Endothelial cell of umbilical vein (primary cell): ENCODE measurements around the gene PTGES. TPM values are rescaled to one million over a fixed set of nuclear protein-coding genes. Genes with fewer than 3 reads are reported as not detected.

ENCODE experiments used
- BruUV-seq: library from RNA; stranded (reverse); fragments of 400-500 nt; replicated peaks from 2 replicates; lab custom pipeline; 2021; lab: Mats Ljungman, UMichigan
- CTCF ChIA-PET: fragments of 300-600, 350-600 bp; sonication (Branson Sonifier 250); formaldehyde crosslinking; loops from one replicate; lab custom pipeline; 2021; ENCODE audit warnings: antibody characterized with exemption, inconsistent platforms; lab: Charles Lee
- POLR2A ChIA-PET: fragments of 300-600, 350-600 bp; sonication (Branson Sonifier 250); formaldehyde crosslinking; loops from one replicate; lab custom pipeline; 2021; ENCODE audit warnings: antibody characterized with exemption, inconsistent platforms; lab: Charles Lee
- DNase-seq: peaks from one replicate; pipeline ENCODE4 v3.0.0-alpha.2; 2011; ENCODE audit warnings: low read depth, low spot score
- FAIRE-seq: peaks from 2 replicates; lab custom pipeline; 2011; peaks lifted over from hg19 to GRCh38; lab: Jason Lieb, UNC
- H2AFZ ChIP-seq: 2 replicates; pipeline ENCODE4 v1.6.0; 2012; ENCODE audit warnings: low read depth, low read length, control low read depth, inconsistent platforms
- H3K27ac ChIP-seq: 2 replicates; pipeline ENCODE4 v1.5.1; 2011; ENCODE audit warnings: low read depth, mild to moderate bottlenecking, control low read depth, low read length, moderate library complexity; ENCODE audit not compliant: insufficient read depth
- H3K27me3 ChIP-seq, 2 experiments: 2 replicates each; pipeline versions ENCODE4 v1.6.0 to v1.6.1; 2011; ENCODE audit warnings: low read length in 2 of 2, mixed read lengths in 1 of 2; ENCODE audit not compliant: control insufficient read depth in 2 of 2, insufficient read depth in 2 of 2
- H3K36me3 ChIP-seq, 2 experiments: 2 replicates in 1 of 2; 3 replicates in 1 of 2; pipeline ENCODE4 v1.5.1; 2011; ENCODE audit warnings: low read length in 2 of 2, mild to moderate bottlenecking in 1 of 2, moderate library complexity in 1 of 2; ENCODE audit not compliant: control insufficient read depth in 2 of 2, insufficient read depth in 2 of 2; ENCODE audit errors: extremely low read depth in 1 of 2
- H3K4me1 ChIP-seq: 3 replicates; pipeline ENCODE4 v1.5.1; 2011; ENCODE audit warnings: mild to moderate bottlenecking, low read length; ENCODE audit not compliant: control insufficient read depth, insufficient read depth; ENCODE audit errors: extremely low read depth
- H3K4me2 ChIP-seq: 2 replicates; pipeline ENCODE4 v1.6.1; 2011; ENCODE audit warnings: low read length, control low read depth, mixed read lengths; ENCODE audit not compliant: insufficient read depth
- H3K4me3 ChIP-seq, 3 experiments: fragments of 200-600 bp in 1 of 3; sonication (generic), shearing (Covaris generic) in 1 of 3; replicated peaks in 1 of 3; 2 replicates each; pipeline ENCODE4 v1.5.1; 2011 to 2016; ENCODE audit warnings: control low read depth in 3 of 3, low read length in 3 of 3, mild to moderate bottlenecking in 2 of 3, inconsistent platforms in 1 of 3, low read depth in 1 of 3, moderate library complexity in 1 of 3; ENCODE audit not compliant: insufficient read depth in 1 of 3
- H3K79me2 ChIP-seq: 2 replicates; pipeline ENCODE4 v1.6.0; 2012; ENCODE audit warnings: low read length, inconsistent platforms; ENCODE audit not compliant: control insufficient read depth, insufficient read depth
- H3K9ac ChIP-seq: replicated peaks from 2 replicates; pipeline ENCODE3; 2011; ENCODE audit warnings: low read length, control low read depth; ENCODE audit not compliant: insufficient read depth; ENCODE audit errors: extremely low read depth
- H3K9me1 ChIP-seq: replicated peaks from 3 replicates; pipeline ENCODE4 v1.6.0; 2011; ENCODE audit warnings: mild to moderate bottlenecking, low read length; ENCODE audit not compliant: control insufficient read depth, insufficient read depth; ENCODE audit errors: extremely low read depth
- H3K9me3 ChIP-seq: replicated peaks from 2 replicates; pipeline ENCODE4 v1.5.1; 2012; ENCODE audit warnings: low read length, inconsistent platforms; ENCODE audit not compliant: control insufficient read depth, insufficient read depth
- H4K20me1 ChIP-seq: replicated peaks from 2 replicates; pipeline ENCODE3; 2011; ENCODE audit warnings: mild to moderate bottlenecking, low read length; ENCODE audit not compliant: control insufficient read depth, insufficient read depth; ENCODE audit errors: extremely low read depth
- EZH2 ChIP-seq: IDR thresholded peaks from 2 replicates; pipeline ENCODE4 v1.6.1; 2012; ENCODE audit warnings: borderline replicate concordance, low read depth, mild to moderate bottlenecking, moderate library complexity, low read length, inconsistent platforms; ENCODE audit not compliant: severe bottlenecking
- FOS ChIP-seq: IDR thresholded peaks from 2 replicates; pipeline ENCODE4 v1.6.1; 2011; ENCODE audit warnings: mild to moderate bottlenecking, low read length, moderate library complexity, borderline replicate concordance; ENCODE audit not compliant: insufficient read depth
- JUN ChIP-seq: IDR thresholded peaks from 2 replicates; pipeline ENCODE4 v1.6.1; 2011; ENCODE audit warnings: borderline replicate concordance, low read depth; ENCODE audit not compliant: insufficient read length, insufficient read depth
- MAX ChIP-seq: IDR thresholded peaks from 2 replicates; pipeline ENCODE4 v1.6.1; 2011; ENCODE audit not compliant: insufficient read depth, insufficient read length
- POLR2AphosphoS5 ChIP-seq: IDR thresholded peaks from 2 replicates; pipeline ENCODE4 v1.6.1; 2012; ENCODE audit warnings: low read depth, mild to moderate bottlenecking, control low read depth, low read length, moderate library complexity; ENCODE audit not compliant: insufficient read depth
- dilution Hi-C: fragments of 300-500 bp; cut with MboI; formaldehyde crosslinking; loops from one replicate; pipeline ENCODE4 v1.15.0; 2019; ENCODE audit warnings: low sequenced_read_pairs; ENCODE audit not compliant: extremely low pct_ligation_motif_present
- intact Hi-C: fragments of 100-400 bp; cut with micrococcal nuclease; formaldehyde crosslinking; loops from one replicate; pipeline ENCODE4 v1.10.0; 2022
- polyA plus RNA-seq, 4 experiments: library from polyadenylated mRNA; depleted of rRNA in 3 of 4; stranded (reverse) in 3 of 4; unstranded in 1 of 4; fragments of >200 nt; gene quantifications; 2 replicates each; pipeline versions ENCODE4 v1.2.1 to v1.2.3, GENCODE V29; 2011 to 2012; ENCODE audit warnings: missing spikeins in 1 of 4
- total RNA-seq: library from RNA; stranded (reverse); gene quantifications from 2 replicates; pipeline ENCODE4 v1.2.3, GENCODE V29; 2021
- TF ChIP-seq, protein P1 (sequence below), 2 donors: IDR thresholded peaks; 1 replicate in 1 of 2; 2 replicates in 1 of 2; pipeline ENCODE4 v1.5.1; 2011; ENCODE audit warnings: low read length in 2 of 2, mild to moderate bottlenecking in 2 of 2, moderate library complexity in 2 of 2, control low read depth in 1 of 2, inconsistent platforms in 1 of 2, low read depth in 1 of 2; ENCODE audit not compliant: insufficient read depth in 1 of 2; ENCODE audit errors: extremely low read depth in 1 of 2

Gene PTGES
- total and polyA plus RNA-seq, 2 donors (not counting 3 experiments of a cell fraction or from before 2014, with no cell fraction given): not detected

- intact Hi-C loops (no loop called here), dilution Hi-C loops (no loop called here)
- Histone ChIP-seq H3K79me2 (no peaks in the 10 kb centered on the region), H3K4me2 (no peak overlapping the region), H3K9ac (no peak overlapping the region), H3K9me1 (no peaks in the 10 kb centered on the region), H3K4me3 (no peak overlapping the region), H3K36me3 (no peaks in the 10 kb centered on the region), H3K27me3 (peaks cover 2 to 5% of the 10 kb centered on the region in 2 experiments), H3K4me1 (no peaks in the 10 kb centered on the region), H2AFZ (no peak overlapping the region), H4K20me1 (no peaks in the 10 kb centered on the region), H3K9me3 (no peaks in the 10 kb centered on the region), H3K27ac (no peak overlapping the region)
- ChIA-PET CTCF (interaction anchor here (1.0 to 2.9 kb wide), 3 partner anchors 9 to 20 kb away, joined by 3 to 14 read pairs (median 3); no protein-coding TSS in a partner anchor), POLR2A (no interaction called here)
- BruUV-seq: no TSS peak
- DNase-seq (no peak), FAIRE-seq (no peak)
- TF ChIP-seq, protein P1, sequence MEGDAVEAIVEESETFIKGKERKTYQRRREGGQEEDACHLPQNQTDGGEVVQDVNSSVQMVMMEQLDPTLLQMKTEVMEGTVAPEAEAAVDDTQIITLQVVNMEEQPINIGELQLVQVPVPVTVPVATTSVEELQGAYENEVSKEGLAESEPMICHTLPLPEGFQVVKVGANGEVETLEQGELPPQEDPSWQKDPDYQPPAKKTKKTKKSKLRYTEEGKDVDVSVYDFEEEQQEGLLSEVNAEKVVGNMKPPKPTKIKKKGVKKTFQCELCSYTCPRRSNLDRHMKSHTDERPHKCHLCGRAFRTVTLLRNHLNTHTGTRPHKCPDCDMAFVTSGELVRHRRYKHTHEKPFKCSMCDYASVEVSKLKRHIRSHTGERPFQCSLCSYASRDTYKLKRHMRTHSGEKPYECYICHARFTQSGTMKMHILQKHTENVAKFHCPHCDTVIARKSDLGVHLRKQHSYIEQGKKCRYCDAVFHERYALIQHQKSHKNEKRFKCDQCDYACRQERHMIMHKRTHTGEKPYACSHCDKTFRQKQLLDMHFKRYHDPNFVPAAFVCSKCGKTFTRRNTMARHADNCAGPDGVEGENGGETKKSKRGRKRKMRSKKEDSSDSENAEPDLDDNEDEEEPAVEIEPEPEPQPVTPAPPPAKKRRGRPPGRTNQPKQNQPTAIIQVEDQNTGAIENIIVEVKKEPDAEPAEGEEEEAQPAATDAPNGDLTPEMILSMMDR (IDR thresholded peaks at IDR 0.05; ENCODE audit: extremely low read depth in 1 of 2, insufficient read depth in 1 of 2, low read depth in 1 of 2, low read length in 2 of 2): no peak
- no peak for TF ChIP-seq POLR2AphosphoS5
- TF ChIP-seq MAX: no peak
- TF ChIP-seq FOS: no peak
- TF ChIP-seq EZH2: no peak
- no peak for TF ChIP-seq JUN
These were observed 4.2 kb upstream of the PTGES start for GRCh38 chr9:129757045-129757444.
